ENCODE measurements around the gene HNRNPLL. TPM values are rescaled to one million over a fixed set of nuclear protein-coding genes. Genes with fewer than 3 reads are reported as not detected.
"Not testable (repeated sequence)": the region's sequence is repeated elsewhere in the genome, so short reads cannot be mapped to it uniquely, and the experiment has no call there.

HNRNPLL gene
- polyA plus RNA-seq, 6 donors from 2014 or later, result 3.6 to 13.4 (median 8.9) TPM

GRCh38 chr2:38552259-38552658 is 50.5 kb downstream of the HNRNPLL start:
- ATAC-seq (ENCODE audit: low read depth in 2 of 2), result no peak
- DNase-seq, result no peak
- no peaks in the 10 kb centered on the region for H3K4me1 Mint-ChIP-seq
- no peak overlapping the region for H3K27ac Mint-ChIP-seq
- H3K4me3 Mint-ChIP-seq, result no peak overlapping the region
- no peaks in the 10 kb centered on the region for H3K36me3 Mint-ChIP-seq
- H3K9me3 Mint-ChIP-seq, result peaks cover 0 to 7% (median 0%) of the 10 kb centered on the region in 7 donors
- H3K27me3 Mint-ChIP-seq, result peaks cover 39 to 46% (median 46%) of the 10 kb centered on the region in 3 donors

GRCh38 chr2:38551746-38552145 is 51.0 kb downstream of the HNRNPLL start:
- Mint-ChIP-seq H3K36me3 (no peaks in the 10 kb centered on the region), H3K4me3 (no peak overlapping the region), H3K27ac (no peak overlapping the region), H3K9me3 (peaks cover 0 to 12% (median 1%) of the 10 kb centered on the region in 7 donors), H3K4me1 (no peaks in the 10 kb centered on the region), H3K27me3 (peaks cover 44 to 46% (median 46%) of the 10 kb centered on the region in 3 donors)
- ATAC-seq (ENCODE audit: low read depth in 2 of 2) (no peak), DNase-seq (no peak)

GRCh38 chr2:38551171-38551570 is 51.6 kb downstream of the HNRNPLL start:
- Mint-ChIP-seq H3K27me3 (peaks cover 45 to 46% (median 45%) of the 10 kb centered on the region in 3 donors), H3K9me3 (peaks cover 0 to 16% (median 2%) of the 10 kb centered on the region in 7 donors), H3K36me3 (no peaks in the 10 kb centered on the region), H3K4me3 (no peak overlapping the region), H3K27ac (peak overlapping the region in 1 of 6 donors; percentile 27), H3K4me1 (no peaks in the 10 kb centered on the region)
- ATAC-seq (ENCODE audit: low read depth in 2 of 2) (no peak), DNase-seq (no peak)

GRCh38 chr2:38549851-38550250 is 52.9 kb downstream of the HNRNPLL start:
- Mint-ChIP-seq H3K4me1 (no peaks in the 10 kb centered on the region), H3K27me3 (peaks cover 38 to 45% (median 42%) of the 10 kb centered on the region in 3 donors), H3K27ac (no peak overlapping the region), H3K4me3 (no peak overlapping the region), H3K9me3 (peaks cover 0 to 16% (median 2%) of the 10 kb centered on the region in 7 donors), H3K36me3 (no peaks in the 10 kb centered on the region)
- ATAC-seq (ENCODE audit: low read depth in 2 of 2), result no peak
- DNase-seq, result no peak

- H3K36me3 Mint-ChIP-seq, result no peaks in the 10 kb centered on the region
- no peaks in the 10 kb centered on the region for H3K4me1 Mint-ChIP-seq
- no peak for DNase-seq
- peaks cover 0 to 16% (median 2%) of the 10 kb centered on the region in 7 donors for H3K9me3 Mint-ChIP-seq
- no peak overlapping the region for H3K4me3 Mint-ChIP-seq
- ATAC-seq (ENCODE audit: low read depth in 2 of 2), result no peak
- H3K27me3 Mint-ChIP-seq, result peaks cover 40 to 48% (median 43%) of the 10 kb centered on the region in 3 donors
- H3K27ac Mint-ChIP-seq, result no peak overlapping the region
Observed at GRCh38 chr2:38549071-38549704, 53.5 kb downstream of the HNRNPLL start.

- ATAC-seq (ENCODE audit: low read depth in 2 of 2), result no peak
- peak overlapping the region in 1 of 6 donors; percentile 29 for H3K27ac Mint-ChIP-seq
- no peak overlapping the region for H3K4me3 Mint-ChIP-seq
- no peaks in the 10 kb centered on the region for H3K4me1 Mint-ChIP-seq
- DNase-seq, result no peak
- H3K9me3 Mint-ChIP-seq, result peaks cover 0 to 16% (median 2%) of the 10 kb centered on the region in 7 donors
- H3K27me3 Mint-ChIP-seq, result peaks cover 47 to 56% (median 49%) of the 10 kb centered on the region in 3 donors
- H3K36me3 Mint-ChIP-seq, result no peaks in the 10 kb centered on the region
Observed at GRCh38 chr2:38547791-38548190, 54.9 kb downstream of the HNRNPLL start.

- peaks cover 0 to 16% (median 2%) of the 10 kb centered on the region in 7 donors for H3K9me3 Mint-ChIP-seq
- ATAC-seq (ENCODE audit: low read depth in 2 of 2) (no peak), DNase-seq (no peak)
- no peaks in the 10 kb centered on the region for H3K4me1 Mint-ChIP-seq
- no peaks in the 10 kb centered on the region for H3K36me3 Mint-ChIP-seq
- peaks cover 36 to 52% (median 45%) of the 10 kb centered on the region in 3 donors for H3K27me3 Mint-ChIP-seq
- H3K27ac Mint-ChIP-seq, result no peak overlapping the region
- H3K4me3 Mint-ChIP-seq, result no peak overlapping the region
Observed at GRCh38 chr2:38546585-38546984, 56.1 kb downstream of the HNRNPLL start.

GRCh38 chr2:38546064-38546463 is 56.7 kb downstream of the HNRNPLL start:
- no peaks in the 10 kb centered on the region for H3K4me1 Mint-ChIP-seq
- no peak overlapping the region for H3K4me3 Mint-ChIP-seq
- ATAC-seq (ENCODE audit: low read depth in 2 of 2), result no peak
- H3K9me3 Mint-ChIP-seq, result peaks cover 0 to 16% (median 2%) of the 10 kb centered on the region in 7 donors
- H3K27ac Mint-ChIP-seq, result peak overlapping the region in 1 of 6 donors; percentile 60
- no peak for DNase-seq
- H3K36me3 Mint-ChIP-seq, result no peaks in the 10 kb centered on the region
- peaks cover 31 to 49% (median 45%) of the 10 kb centered on the region in 3 donors for H3K27me3 Mint-ChIP-seq

GRCh38 chr2:38542248-38542631 is 60.5 kb downstream of the HNRNPLL start:
- H3K27ac Mint-ChIP-seq; H3K9me3 Mint-ChIP-seq; DNase-seq; ATAC-seq (ENCODE audit: low read depth in 2 of 2); H3K4me1 Mint-ChIP-seq; H3K36me3 Mint-ChIP-seq; H3K4me3 Mint-ChIP-seq: not testable (repeated sequence)
- peaks cover 23 to 61% (median 44%) of the 10 kb centered on the region in 3 donors for H3K27me3 Mint-ChIP-seq

GRCh38 chr2:38540580-38541286 is 62.0 kb downstream of the HNRNPLL start:
- DNase-seq (no peak), ATAC-seq (ENCODE audit: low read depth in 2 of 2) (no peak)
- Mint-ChIP-seq H3K36me3 (no peaks in the 10 kb centered on the region), H3K4me3 (no peak overlapping the region), H3K27ac (no peak overlapping the region), H3K9me3 (no peaks in the 10 kb centered on the region), H3K4me1 (peaks cover 0 to 5% (median under 1%) of the 10 kb centered on the region in 3 donors), H3K27me3 (peaks cover 23 to 55% (median 37%) of the 10 kb centered on the region in 3 donors)

GRCh38 chr2:38539086-38539485 is 63.6 kb downstream of the HNRNPLL start:
- Mint-ChIP-seq H3K9me3 (no peaks in the 10 kb centered on the region), H3K36me3 (no peaks in the 10 kb centered on the region), H3K27ac (no peak overlapping the region), H3K27me3 (peaks cover 13 to 41% (median 29%) of the 10 kb centered on the region in 3 donors), H3K4me3 (peak overlapping the region in 2 of 8 donors; percentile 10 to 16), H3K4me1 (peaks cover 7 to 12% (median 11%) of the 10 kb centered on the region in 3 donors)
- DNase-seq, result no peak
- ATAC-seq (ENCODE audit: low read depth in 2 of 2), result no peak

GRCh38 chr2:38537937-38538525 is 64.7 kb downstream of the HNRNPLL start:
- H3K27me3 Mint-ChIP-seq, result peaks cover 10 to 33% (median 23%) of the 10 kb centered on the region in 3 donors
- no peak overlapping the region for H3K27ac Mint-ChIP-seq
- H3K4me3 Mint-ChIP-seq, result peak overlapping the region in 1 of 8 donors; percentile 39
- DNase-seq, result no peak
- no peaks in the 10 kb centered on the region for H3K36me3 Mint-ChIP-seq
- H3K4me1 Mint-ChIP-seq, result peaks cover 17 to 23% (median 19%) of the 10 kb centered on the region in 3 donors
- no peaks in the 10 kb centered on the region for H3K9me3 Mint-ChIP-seq
- ATAC-seq (ENCODE audit: low read depth in 2 of 2), result no peak

- Mint-ChIP-seq H3K4me3 (peak overlapping the region in 2 of 8 donors; percentile 37 to 57), H3K4me1 (peaks cover 24 to 30% (median 25%) of the 10 kb centered on the region in 3 donors), H3K27me3 (peaks cover 10 to 27% (median 15%) of the 10 kb centered on the region in 3 donors)
- H3K36me3 Mint-ChIP-seq; H3K27ac Mint-ChIP-seq; DNase-seq; ATAC-seq (ENCODE audit: low read depth in 2 of 2); H3K9me3 Mint-ChIP-seq: not testable (repeated sequence)
Observed at GRCh38 chr2:38537296-38537695, 65.4 kb downstream of the HNRNPLL start.

All from naive B cell (primary cell).